GM19239 (cell line): Measurements from ENCODE around the gene ADARB2.
A peak's percentile ranks its signal among the peaks of the same experiment; 100 is the strongest.
"Not testable (repeated sequence)": the region's sequence is repeated elsewhere in the genome, so short reads cannot be mapped to it uniquely, and the experiment has no call there.

ENCODE experiments used
- DNase-seq: peaks from one replicate; pipeline ENCODE4 v3.0.0; 2011; ENCODE audit warnings: low spot score; ENCODE audit not compliant: insufficient read length
- FAIRE-seq: peaks from 2 replicates; lab custom pipeline; 2011; peaks lifted over from hg19 to GRCh38; lab: Jason Lieb, UNC

ADARB2 gene

DNA sequence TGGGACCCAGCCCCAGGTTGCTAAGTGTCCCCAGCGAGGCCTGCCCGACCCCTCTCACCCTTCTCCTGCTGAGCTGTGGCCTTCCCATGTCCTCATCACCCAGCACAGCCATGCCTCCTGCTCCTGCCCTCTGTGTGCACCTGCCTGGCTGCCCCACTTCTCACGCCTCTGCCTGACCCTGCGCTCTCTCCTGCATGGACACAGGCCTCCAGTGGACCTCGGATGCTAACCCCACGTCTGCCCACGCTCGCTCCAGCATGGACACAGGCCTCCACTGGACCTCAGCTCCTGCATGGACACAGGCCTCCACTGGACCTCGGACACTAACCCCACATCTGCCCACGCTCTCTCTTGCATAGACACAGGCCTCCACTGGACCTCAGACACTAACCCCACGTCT, 111.6 kb downstream of the ADARB2 start:
- no peak for DNase-seq
- no peak for FAIRE-seq

DNA sequence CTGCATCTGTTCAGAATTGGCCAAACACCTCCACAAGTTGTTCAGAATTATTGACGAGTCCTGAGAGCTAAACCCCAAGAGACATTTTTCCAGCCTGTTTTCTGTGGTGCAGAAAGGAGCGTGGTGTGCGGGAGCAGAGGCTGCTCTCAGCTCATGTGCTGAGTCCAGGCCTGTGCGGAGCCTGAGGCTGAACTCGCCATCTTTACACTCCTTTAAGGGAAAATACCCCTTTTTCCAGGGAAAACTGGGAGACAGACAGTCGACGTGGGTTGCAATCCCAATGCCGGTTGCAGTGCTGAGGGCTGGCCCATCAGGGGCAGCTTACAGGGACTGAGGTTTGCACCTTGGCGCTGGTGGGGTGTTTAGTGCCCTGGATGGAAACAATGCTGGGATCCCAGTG, 112.2 kb downstream of the ADARB2 start:
- FAIRE-seq (no peak), DNase-seq (no peak)

DNA sequence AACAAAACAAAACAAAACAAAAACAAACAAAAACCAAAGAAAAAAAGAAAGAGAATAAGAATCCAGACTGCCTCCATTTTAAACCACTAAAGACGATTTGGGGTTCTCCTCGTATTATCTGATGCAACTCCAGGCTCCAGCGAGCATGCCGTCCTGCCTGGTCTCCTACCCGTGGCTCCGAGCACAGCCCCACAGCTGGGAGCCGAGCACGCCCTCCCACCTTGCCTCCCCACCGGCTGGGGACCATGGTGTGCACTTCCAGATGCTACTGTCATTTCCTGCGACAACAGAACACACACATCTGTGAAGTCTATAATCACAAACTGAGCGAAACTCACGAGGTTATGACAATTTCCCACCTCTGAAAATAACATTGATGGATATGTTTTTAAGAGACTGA, 113.1 kb downstream of the ADARB2 start:
- no peak for FAIRE-seq
- DNase-seq, result no peak

DNA sequence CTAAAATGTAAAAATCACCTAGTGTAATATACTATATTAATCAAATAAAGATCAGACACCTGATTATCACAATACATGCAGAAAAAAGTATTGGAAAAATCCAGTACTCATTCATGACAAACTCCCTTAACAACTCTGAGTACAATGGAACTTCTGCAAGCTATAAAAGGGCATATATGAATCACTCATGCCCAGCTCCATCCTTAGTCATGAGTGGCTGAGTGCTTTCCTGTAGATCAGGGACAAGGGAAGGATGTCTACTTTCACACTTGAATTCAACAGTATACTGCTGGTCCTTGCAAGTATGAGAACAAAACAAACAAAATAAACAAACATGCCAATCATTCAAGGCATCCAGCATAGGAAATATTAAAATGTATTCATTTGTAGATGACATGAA, 116.5 kb downstream of the ADARB2 start:
- DNase-seq, result no peak

DNA sequence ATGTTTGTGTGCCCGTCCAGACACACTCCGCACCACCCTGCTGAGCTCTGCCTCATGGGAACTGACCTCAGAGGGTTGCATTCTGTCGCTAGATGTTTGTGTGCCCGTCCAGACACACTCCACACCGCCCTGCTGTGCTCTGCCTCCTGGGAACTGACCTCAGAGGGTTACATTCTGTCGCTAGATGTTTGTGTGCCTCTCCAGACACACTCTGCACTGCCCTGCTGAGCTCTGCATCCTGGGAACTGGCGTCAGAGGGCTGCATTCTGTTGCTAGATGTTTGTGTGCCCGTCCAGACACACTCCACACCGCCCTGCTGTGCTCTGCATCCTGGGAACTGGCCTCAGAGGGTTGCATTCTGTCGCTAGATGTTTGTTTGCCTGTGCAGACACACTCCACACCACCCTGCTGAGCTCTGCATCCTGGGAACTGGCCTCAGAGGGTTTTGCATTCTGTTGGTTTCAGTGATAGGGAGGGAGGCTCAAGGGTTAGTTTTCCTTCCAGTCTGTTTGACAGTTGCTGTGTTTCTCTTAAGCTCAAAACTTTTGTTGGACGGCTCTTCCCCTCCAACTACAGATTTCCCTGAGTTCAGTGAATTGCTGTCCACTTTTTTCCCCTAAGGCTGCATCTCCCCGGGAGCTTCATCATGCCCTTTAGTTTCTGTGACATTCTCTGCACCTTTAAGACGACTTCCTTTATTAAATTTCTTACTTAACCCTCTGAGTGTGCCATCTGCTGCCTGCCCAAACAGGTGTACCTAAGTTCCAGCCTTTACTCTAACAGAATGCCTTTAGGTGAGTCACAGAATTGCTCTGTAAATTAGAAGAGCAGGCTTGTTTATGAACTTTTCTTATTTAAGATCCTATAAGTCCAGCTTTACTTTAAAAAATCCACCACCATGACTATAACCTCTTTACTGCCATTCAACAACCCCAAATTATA, 119.7 kb downstream of the ADARB2 start:
- not testable (repeated sequence) for FAIRE-seq, DNase-seq

More for the DNA sequence above, 116.5 kb downstream of the ADARB2 start:
- no peak for FAIRE-seq

DNA sequence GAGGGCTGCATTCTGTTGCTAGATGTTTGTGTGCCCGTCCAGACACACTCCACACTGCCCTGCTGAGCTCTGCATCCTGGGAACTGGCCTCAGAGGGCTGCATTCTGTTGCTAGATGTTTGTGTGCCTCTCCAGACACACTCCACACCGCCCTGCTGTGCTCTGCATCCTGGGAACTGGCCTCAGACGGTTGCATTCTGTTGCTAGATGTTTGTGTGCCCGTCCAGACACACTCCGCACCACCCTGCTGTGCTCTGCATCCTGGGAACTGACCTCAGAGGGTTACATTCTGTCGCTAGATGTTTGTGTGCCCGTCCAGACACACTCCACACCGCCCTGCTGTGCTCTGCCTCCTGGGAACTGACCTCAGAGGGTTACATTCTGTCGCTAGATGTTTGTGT, 120.6 kb downstream of the ADARB2 start:
- not testable (repeated sequence) for DNase-seq, FAIRE-seq

DNA sequence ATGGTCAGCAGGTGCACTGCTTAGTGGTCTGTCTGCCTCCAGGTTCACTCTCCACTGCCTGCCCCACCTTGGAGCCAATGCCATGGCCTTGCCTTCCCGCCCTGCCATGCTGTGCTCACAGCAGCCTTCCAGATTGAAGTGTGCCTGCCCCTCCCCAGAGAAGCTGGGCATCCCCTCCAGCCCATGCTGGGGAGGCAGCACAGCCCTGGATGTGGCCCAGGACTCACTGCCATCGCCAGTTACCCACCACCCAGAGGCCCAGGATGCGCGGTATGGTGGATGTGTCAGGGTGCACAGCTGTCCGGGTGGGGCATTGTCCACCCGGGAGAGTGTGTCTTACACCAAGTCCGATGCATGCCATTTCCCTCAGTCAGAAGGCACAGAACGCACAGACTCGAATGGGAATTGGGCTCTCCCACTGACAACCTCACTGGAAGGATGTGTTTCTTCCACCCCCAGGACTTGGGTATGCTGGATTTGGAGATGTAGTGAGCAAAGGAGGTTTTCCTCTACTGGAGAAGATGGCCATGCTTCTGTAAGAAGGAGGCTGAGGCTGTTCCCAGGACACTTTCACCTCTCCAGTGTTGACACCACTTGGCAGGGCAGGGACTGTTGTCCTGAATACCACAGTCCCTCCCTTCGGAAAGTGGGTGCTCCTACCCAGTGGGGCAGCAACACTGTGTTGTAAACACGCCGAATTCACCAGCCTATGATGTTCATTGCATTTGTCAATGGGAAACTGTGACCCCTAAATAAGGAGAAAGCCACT, 122.0 kb downstream of the ADARB2 start:
- FAIRE-seq, result no peak
- no peak for DNase-seq

DNA sequence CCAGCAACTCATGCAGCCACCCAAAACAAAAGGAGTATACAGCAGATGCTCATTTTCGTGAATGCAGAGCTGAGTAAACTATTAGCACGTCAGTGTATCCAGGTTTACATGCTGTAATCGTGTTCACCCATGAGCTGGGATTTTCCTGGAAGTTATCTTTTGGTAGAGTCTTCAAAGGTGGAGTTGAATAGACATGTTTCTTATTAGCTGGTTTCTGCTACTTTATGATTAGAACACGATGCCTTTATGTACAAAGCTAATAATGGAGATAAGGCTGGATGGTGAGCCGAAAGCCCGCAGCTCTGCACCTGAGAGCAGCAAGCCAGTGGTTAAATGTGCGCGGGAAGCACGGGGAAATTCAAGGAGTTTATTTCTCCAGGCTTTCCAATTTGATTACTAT, 123.8 kb downstream of the ADARB2 start:
- no peak for FAIRE-seq
- DNase-seq, result no peak

DNA sequence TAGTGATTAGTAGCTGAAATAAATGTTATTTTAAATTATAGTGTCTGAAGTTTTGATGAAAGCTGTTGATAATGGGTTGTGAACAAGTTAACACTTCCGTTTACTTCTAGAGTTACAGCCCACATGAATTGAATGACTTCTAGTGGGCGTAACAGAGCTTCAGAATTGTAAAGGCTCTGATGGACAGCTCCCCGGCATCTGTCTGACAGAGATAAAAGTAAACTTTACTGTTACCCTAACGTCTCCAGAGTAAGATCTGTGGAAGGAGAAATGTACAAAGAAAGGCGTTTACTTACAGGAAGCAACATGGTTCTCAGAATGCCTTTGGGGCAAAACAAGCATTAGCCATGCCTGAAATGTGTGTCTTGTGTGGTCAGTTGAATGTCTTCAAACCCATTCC, 124.4 kb downstream of the ADARB2 start:
- DNase-seq (no peak), FAIRE-seq (no peak)

DNA sequence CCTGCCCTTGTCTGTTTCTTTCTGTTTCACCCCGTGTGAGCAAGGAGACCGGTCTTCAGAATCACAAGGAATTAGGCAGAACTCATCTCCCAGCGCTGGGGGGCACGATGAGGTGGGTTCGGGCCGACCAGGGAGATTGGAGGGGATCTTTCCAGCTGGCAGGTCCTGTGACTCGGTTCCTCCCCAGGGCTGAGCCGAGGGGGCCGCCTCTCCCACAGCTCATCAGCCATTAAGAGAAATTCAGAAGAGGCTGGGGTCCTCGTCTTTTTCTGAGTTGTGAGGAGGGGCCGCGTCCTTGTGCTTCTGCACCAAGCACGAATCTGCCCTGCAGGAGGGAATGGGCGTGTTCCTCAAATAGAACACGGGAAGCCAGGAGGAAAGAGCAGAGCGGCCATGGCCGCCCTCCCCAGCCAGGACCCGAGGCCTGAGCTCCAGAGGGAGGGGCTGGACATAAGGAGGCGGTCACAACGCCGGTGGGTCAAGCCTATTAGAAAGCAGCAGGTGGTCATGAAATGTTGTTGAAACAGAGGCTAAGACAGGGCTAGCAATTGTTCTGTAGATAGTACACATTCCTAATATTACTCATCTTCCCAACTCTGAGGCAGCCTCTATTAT, 125.3 kb downstream of the ADARB2 start:
- no peak for DNase-seq
- no peak for FAIRE-seq

DNA sequence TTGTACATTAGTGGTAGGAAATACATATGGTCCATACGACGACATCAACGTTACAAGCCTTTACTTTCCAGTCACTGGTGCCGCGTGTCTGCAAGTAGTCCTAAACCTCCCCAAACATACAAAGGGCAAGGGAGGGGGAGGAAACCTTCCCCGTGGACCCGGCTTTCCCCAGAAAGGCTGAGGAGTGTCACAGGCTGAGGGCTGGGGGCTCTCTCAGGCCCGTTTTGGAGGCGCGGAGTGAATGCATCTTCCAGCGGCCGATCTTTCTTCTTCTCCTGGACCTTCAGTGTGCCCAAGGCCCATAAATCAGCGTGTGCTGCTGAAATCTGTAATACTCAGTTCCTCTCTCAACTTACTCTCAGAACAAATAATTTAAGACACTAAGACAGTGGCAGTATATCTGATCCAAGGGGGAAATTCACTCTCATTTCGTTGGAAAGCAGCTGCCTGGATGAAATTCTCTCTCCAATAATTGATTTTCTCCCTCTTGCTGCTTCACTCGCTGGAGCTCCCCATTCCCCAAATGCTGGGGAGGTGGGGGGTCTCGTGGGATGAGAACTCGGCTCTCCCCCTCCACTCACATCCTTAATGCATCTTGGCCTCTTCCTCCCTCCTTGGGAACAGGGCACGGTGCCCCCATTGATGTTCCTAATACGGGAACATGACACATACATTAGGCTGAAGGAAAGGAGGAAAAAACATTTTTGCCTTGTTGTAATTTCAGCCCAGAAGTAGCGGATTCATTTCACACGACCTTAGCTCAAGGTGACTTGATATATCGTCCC, 126.1 kb downstream of the ADARB2 start:
- FAIRE-seq, result no peak

DNA sequence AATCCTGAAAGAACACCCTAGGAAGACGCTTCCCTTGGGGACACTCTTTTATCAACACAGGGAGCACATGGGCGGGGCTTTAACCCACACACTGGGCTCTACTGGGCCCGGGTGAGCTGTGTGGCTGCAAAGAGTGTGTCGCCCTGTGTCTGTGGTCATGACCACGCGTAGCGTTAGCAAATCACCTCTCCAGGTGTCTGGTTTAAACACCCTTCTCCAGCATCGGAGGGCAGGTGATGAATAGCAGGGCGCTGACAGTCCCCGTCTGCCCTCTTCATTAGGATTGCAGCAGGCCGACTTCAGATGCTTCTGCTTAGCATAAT, 127.7 kb downstream of the ADARB2 start:
- FAIRE-seq (no peak), DNase-seq (no peak)

More for the DNA sequence above, 126.1 kb downstream of the ADARB2 start:
- no peak for DNase-seq

DNA sequence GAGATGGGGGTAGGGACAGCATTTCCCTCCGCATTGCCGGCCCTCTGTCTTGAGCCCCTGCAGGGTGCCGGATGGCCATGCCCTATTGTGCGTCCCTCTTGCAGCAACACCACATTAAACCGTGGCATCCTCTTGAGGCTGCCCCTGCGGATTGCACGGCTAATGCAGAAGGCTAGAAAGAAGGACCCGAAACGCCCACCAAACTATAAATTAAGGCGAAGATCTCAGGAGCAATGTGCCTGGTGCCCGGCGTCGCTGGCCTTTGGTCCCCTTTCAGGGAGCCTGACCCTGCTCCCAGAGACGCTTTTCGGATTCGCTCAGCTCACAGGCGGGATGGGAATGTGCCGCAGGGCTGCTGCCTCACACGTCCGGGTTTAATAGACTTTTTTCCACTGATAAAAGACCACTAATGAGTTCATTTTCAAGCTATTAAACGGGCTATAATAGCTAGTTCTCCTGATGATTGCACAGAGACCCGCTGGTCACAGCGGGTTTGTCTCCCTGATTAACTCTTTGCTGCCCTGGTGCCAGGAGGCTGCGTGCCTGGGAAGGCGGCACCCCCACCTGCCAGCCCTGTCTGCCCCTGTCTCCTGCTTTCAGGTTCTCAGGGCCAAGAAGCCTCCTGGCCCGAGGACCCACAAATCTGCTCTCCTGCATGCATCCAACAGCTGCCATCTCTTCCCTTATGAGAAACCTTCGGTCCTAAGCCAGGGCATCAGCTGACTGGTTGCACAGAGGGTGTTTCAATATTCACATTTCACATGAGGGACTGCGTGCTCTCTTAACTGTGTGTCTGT, 128.3 kb downstream of the ADARB2 start:
- DNase-seq, result no peak
- no peak for FAIRE-seq

DNA sequence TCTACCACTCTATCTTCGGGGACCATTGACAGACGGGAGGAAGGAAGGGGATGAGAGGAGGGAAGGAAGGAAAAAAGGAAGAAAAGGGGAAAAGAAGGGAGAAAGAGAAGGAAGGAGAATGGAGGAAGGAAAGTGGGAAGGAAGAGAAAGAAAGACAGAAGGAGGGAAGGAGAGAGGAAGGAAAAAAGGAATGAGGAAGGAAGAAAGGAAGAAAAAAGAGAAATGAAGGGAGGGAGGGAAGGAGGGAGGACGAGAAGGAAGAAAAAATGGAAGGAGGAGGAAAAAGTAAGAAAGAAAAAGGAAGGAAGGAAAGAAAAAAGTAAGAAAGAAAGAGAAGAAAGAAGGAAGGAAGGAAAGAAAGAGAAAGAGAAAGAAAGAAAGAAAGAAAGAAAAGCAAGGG, 128.9 kb downstream of the ADARB2 start:
- no peak for FAIRE-seq
- DNase-seq, result no peak

DNA sequence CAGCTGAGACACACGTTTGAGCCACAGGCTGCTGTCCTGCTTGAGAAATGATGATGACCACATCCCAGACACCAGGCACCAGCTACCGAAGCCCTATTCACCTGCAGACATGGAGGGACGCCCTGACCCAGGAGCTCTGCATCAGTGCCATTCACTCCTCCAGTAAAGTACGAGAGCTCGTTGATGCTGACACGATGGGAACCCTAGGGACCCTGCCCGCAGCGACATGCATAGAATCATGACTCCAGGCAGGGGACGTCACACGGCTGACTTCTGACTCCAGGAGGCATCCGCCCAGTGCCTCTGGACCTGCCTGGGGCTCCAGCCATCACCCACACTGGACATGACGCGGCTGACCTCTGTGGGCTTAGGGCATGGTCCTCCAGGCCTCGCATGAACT, 129.9 kb downstream of the ADARB2 start:
- no peak for FAIRE-seq
- no peak for DNase-seq

DNA sequence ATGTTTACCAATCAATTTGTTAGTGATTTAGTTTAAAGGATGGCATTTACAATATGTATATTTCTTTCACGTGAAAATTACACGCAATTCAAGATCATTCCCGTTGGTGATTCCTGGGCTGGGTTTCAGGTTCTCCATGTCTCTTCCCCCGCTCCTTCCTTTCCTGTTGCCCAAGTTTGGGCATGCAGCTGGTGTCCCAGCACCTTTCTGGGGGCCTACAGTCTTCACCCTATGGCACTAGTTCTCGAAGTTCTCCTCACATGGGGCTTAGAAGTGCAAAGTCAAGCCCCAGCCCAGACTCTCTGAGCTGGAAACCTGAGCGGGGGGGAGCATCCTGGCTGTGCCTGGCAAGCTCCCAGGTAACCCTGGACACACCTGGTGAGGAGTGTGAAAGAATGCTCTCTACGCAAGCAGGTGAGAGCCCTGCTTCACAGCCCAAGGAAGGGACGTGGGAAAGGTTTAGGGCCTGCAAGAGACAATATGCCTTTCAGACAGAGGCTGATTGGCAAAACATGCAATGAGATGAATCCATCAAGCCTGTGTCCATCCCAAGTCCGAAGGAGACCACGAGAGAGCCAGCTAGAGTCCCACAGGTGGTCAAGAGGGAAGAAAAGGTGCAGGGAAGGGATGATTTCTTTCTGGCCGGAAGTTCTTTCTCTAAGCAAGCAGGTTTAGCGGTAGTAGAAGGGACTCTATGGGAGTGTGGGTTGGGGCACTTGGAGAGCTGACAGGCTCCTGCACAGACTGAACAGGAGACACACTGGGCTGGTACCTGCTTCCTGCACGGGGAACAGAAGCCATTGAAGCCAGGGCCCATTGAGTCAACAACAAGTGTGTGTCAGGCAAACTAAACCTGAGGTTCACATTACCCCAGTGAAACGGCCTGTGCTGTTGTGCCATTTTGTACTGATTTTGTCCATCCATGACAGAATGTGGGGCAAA, 131.1 kb downstream of the ADARB2 start:
- peak; percentile 37 for FAIRE-seq
- no peak for DNase-seq

DNA sequence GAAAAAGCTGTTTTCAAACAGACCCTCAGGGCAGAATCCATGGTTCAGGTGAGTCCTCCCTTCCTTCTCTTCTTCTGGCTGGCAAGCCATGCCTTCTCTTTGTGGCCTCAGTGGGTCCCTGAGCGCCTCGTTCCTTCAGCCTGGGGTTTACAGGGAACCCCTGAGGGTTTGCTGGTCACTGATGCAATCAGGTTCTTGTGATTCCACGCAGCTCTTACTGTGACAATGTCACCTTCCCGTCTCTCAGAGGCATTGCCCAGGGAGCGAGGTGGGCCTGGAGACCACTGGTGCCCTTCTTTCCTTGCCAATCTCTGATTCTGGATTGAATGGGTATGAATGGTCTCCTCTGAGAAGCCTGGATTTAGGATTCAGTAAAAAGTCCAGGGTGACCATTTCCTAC, 132.2 kb downstream of the ADARB2 start:
- FAIRE-seq, result no peak
- no peak for DNase-seq

DNA sequence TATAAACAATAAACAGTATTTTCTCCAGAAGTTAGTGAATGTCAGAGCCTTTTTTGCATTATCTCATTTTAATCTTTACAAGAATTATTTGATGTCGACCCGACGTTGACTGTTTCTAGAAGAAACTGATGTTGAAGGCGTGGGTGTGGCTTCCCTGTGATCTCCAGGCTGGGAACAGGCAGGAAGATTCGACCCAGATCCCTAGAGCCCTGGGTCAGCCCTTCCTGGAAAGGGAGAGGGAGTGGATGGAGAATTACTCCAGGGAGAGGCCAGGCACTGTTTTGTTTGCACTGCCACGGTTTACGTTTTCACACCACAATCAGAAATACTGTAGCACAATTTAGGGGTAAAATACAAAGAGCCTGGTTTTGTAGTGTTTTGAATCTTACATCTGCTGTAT, 133.1 kb downstream of the ADARB2 start:
- FAIRE-seq (no peak), DNase-seq (no peak)
